ENCODE results near the gene KCNMA1. TPM values are rescaled to one million over a fixed set of nuclear protein-coding genes. Genes with fewer than 3 reads are reported as not detected.

Gene KCNMA1
- total and polyA plus RNA-seq, 10 of the 15 experiments (the other 5 are each of a cell fraction or from before 2014, with no cell fraction given), result 8.5 to 77.0 (median 21.3) TPM

DNA sequence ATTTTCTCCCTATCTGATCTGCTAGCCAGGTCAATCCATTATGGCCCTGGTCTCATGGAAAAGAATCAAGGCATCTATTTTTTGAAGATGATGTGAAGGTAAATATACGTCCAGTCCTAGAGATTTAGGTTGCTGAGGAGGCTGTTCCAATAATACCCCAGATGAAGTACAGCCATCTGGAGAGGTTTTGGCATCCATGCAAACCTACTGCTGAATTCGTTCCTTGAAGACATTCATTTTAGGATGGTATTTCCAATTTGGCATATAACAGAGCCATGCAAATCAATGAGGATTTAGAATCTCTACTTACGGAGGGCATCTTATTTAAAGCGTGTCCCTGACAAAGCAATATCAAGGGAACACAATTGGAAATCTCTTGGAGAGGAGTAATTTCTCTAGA, 465.5 kb downstream of the KCNMA1 start (continued):
- no peak for TF ChIP-seq PRDM15 (CRISPR knock-in tag; IDR thresholded peaks at IDR 0.05)
- no peak for TF ChIP-seq KDM1A (IDR thresholded peaks at IDR 0.05; ENCODE audit: borderline replicate concordance)
- no peak for TF ChIP-seq CEBPB (IDR thresholded peaks at IDR 0.05; ENCODE audit: borderline replicate concordance in 1 of 2, low read depth in 2 of 2, low read length in 2 of 2)
- TF ChIP-seq CUX1 (IDR thresholded peaks at IDR 0.05; ENCODE audit: insufficient replicate concordance, low read depth, low read length), result no peak
